ENCODE results near the gene SLC27A4. TPM values are rescaled to one million over a fixed set of nuclear protein-coding genes. Genes with fewer than 3 reads are reported as not detected.

SLC27A4 gene
- total and polyA plus RNA-seq, 10 of the 15 experiments (the other 5 are each of a cell fraction or from before 2014, with no cell fraction given), result 0.13 to 14.0 (median 7.6) TPM

- CTCF ChIA-PET, result interaction anchor here (0.9 kb wide), 1 partner anchor 10 kb away, joined by 5 read pairs; no protein-coding TSS in a partner anchor
- TF ChIP-seq FOXK2 (IDR thresholded peaks at IDR 0.05) (no peak), ESRRA (IDR thresholded peaks at IDR 0.05; ENCODE audit: low read length) (no peak), ZBTB33 (IDR thresholded peaks at IDR 0.05) (0 out of 2 replicates have a peak, but pooled peaks have one; percentile 34), CTCF (IDR thresholded peaks at IDR 0.05 in 2 of 3, conservative IDR thresholded peaks at IDR 0.05 in 1 of 3; ENCODE audit: control insufficient read depth in 2 of 3, extremely low read depth in 1 of 3, insufficient read depth in 1 of 3, low read depth in 3 of 3, low read length in 3 of 3) (0 out of 6 replicates have a peak, but pooled peaks of 1 of the 3 experiments have one; percentile 10)
- in situ Hi-C loops (cut with MboI), result no loop called here
- SMC1A ChIA-PET (ENCODE audit: uncharacterized antibody, unreplicated experiment), result interaction anchor here (0.9 kb wide), 2 partner anchors 14 to 48 kb away, joined by 3 read pairs; no protein-coding TSS in a partner anchor
- H3K9me3 ChIP-seq (replicated peaks; ENCODE audit: control insufficient read depth, insufficient read depth, low read length), result no peaks in the 10 kb centered on the region
- H3K27ac ChIP-seq (ENCODE audit: control insufficient read depth, insufficient read depth), result no peak overlapping the region
- H2AFZ ChIP-seq (ENCODE audit: control insufficient read depth, low read depth, low read length), result no peak overlapping the region
- WGBS (ENCODE audit: insufficient coverage, insufficient replicate concordance, low lambda C conversion rate, missing lambda C conversion rate), result 20% methylated on average over 6 of the region's 6 CpGs
- DNase-seq (ENCODE audit: low read depth, low spot score), result no peak
- no peak for FAIRE-seq
- BruUV-seq (replicated peaks), result no TSS peak
- no peaks in the 10 kb centered on the region for H4K20me1 ChIP-seq (ENCODE audit: control insufficient read depth, insufficient read depth)
- intact Hi-C loops (cut with micrococcal nuclease; ENCODE audit: unreplicated experiment), result loop anchor here (5.0 kb wide), 1 partner anchor 48 kb away; no protein-coding TSS in a partner anchor
- H3K4me2 ChIP-seq (ENCODE audit: control insufficient read depth, insufficient read depth), result no peak overlapping the region
- RAD21 ChIA-PET (ENCODE audit: unreplicated experiment), result interaction anchor here (1.0 to 1.3 kb wide), 3 partner anchors 10 to 48 kb away, joined by 3 to 5 read pairs (median 4); partner anchors contain the start of gene CERCAM
- peaks cover 1 to 2% of the 10 kb centered on the region in 2 experiments; a peak in 3 of 4 replicates for H3K27me3 ChIP-seq (replicated peaks in 1 of 2; ENCODE audit: control insufficient read depth in 2 of 2, insufficient read depth in 2 of 2, low read length in 1 of 2)
- POLR2A ChIA-PET, result interaction anchor here (1.2 kb wide), 1 partner anchor 9 kb away, joined by 3 read pairs; no protein-coding TSS in a partner anchor
- no peaks in the 10 kb centered on the region for H3K4me1 ChIP-seq (ENCODE audit: control insufficient read depth, insufficient read depth, low read length)
- no peaks in the 10 kb centered on the region for H3K36me3 ChIP-seq (ENCODE audit: control insufficient read depth in 2 of 2, insufficient read depth in 2 of 2, low read length in 1 of 2)
- ATAC-seq, result no peak
- no peaks in the 10 kb centered on the region for H3K79me2 ChIP-seq (ENCODE audit: control insufficient read depth, insufficient read depth, low read length)
- H3K9ac ChIP-seq (ENCODE audit: control insufficient read depth, insufficient read depth, low read length), result no peak overlapping the region
- no peak overlapping the region for H3K4me3 ChIP-seq
Observed at GRCh38 chr9:128409978-128410377, 69.7 kb downstream of the SLC27A4 start.

MicroRNAs within 50 kb of the gene (microRNA counts, 767-probe panel; counts per million panel counts)
- microRNA hsa-miR-219-2-3p, result 55.3 counts per million

Small RNA genes within 50 kb of the gene (microRNA-seq; reads per million reads assigned to microRNA genes)
- not detected for gene MIR219B

Other genes with a start within 250 kb of the SLC27A4 start
Only the 7 nearest of the 14 such genes appear.
- 20.2 and 20.7 TPM in 2 replicates for gene GOLGA2, start 64.5 kb upstream of the SLC27A4 start, total RNA-seq (2014; rRNA removed)
- 18.3 and 19.2 TPM in 2 replicates for gene GOLGA2, start 64.5 kb upstream of the SLC27A4 start, total RNA-seq (2014; rRNA removed; fragmentation: Illumina TruSeq; extraction: Trizol)
- gene GOLGA2, start 64.5 kb upstream of the SLC27A4 start, total RNA-seq (2021), result 27.2 and 32.6 TPM in 2 replicates
- 17.9 and 25.2 TPM in 2 replicates for gene GOLGA2, start 64.5 kb upstream of the SLC27A4 start, polyA plus RNA-seq (2011; rRNA removed)
- gene GOLGA2, start 64.5 kb upstream of the SLC27A4 start, polyA plus RNA-seq (2014; fragmentation: Illumina TruSeq; extraction: Trizol), result 28.0 and 31.4 TPM in 2 replicates
- gene GOLGA2, start 64.5 kb upstream of the SLC27A4 start, polyA plus RNA-seq (2014; fragmentation: Nextera tagmentation; extraction: Ambion mirVana), result 1 to 10 TPM; 5.9 to 8.0 TPM
- 29.1 and 34.8 TPM in 2 replicates for gene GOLGA2, start 64.5 kb upstream of the SLC27A4 start, polyA plus RNA-seq (2014; rRNA removed)
- 10 to 100 TPM in 1 of 2 experiments, 1 to 10 TPM in 1; 9.3 to 11.5 TPM for gene GOLGA2, start 64.5 kb upstream of the SLC27A4 start, polyA plus RNA-seq (2016; fragmentation: Nextera tagmentation; extraction: Ambion mirVana)
- 16.9 and 21.9 TPM in 2 replicates for gene SWI5, start 64.3 kb upstream of the SLC27A4 start, total RNA-seq (2014; rRNA removed)
- gene SWI5, start 64.3 kb upstream of the SLC27A4 start, total RNA-seq (2014; rRNA removed; fragmentation: Illumina TruSeq; extraction: Trizol), result 15.2 and 16.8 TPM in 2 replicates
- gene SWI5, start 64.3 kb upstream of the SLC27A4 start, total RNA-seq (2021), result 13.3 and 15.9 TPM in 2 replicates
- gene SWI5, start 64.3 kb upstream of the SLC27A4 start, polyA plus RNA-seq (2011; rRNA removed), result 18.3 and 22.4 TPM in 2 replicates
- gene SWI5, start 64.3 kb upstream of the SLC27A4 start, polyA plus RNA-seq (2014; fragmentation: Illumina TruSeq; extraction: Trizol), result 14.2 and 15.8 TPM in 2 replicates
- 10 to 100 TPM; 14.8 to 19.3 TPM for gene SWI5, start 64.3 kb upstream of the SLC27A4 start, polyA plus RNA-seq (2014; fragmentation: Nextera tagmentation; extraction: Ambion mirVana)
- 22.0 and 23.9 TPM in 2 replicates for gene SWI5, start 64.3 kb upstream of the SLC27A4 start, polyA plus RNA-seq (2014; rRNA removed)
- gene SWI5, start 64.3 kb upstream of the SLC27A4 start, polyA plus RNA-seq (2016; fragmentation: Nextera tagmentation; extraction: Ambion mirVana), result 10 to 100 TPM; 31.4 to 36.2 TPM
- gene TRUB2, start 18.1 kb upstream of the SLC27A4 start, total RNA-seq (2014; rRNA removed), result 38.5 and 38.9 TPM in 2 replicates
- gene TRUB2, start 18.1 kb upstream of the SLC27A4 start, total RNA-seq (2014; rRNA removed; fragmentation: Illumina TruSeq; extraction: Trizol), result 26.5 and 27.6 TPM in 2 replicates
- 43.2 TPM in 2 replicates for gene TRUB2, start 18.1 kb upstream of the SLC27A4 start, total RNA-seq (2021)
- 20.4 and 32.4 TPM in 2 replicates for gene TRUB2, start 18.1 kb upstream of the SLC27A4 start, polyA plus RNA-seq (2011; rRNA removed)
- 25.5 and 40.5 TPM in 2 replicates for gene TRUB2, start 18.1 kb upstream of the SLC27A4 start, polyA plus RNA-seq (2014; fragmentation: Illumina TruSeq; extraction: Trizol)
- gene TRUB2, start 18.1 kb upstream of the SLC27A4 start, polyA plus RNA-seq (2014; fragmentation: Nextera tagmentation; extraction: Ambion mirVana), result 1 to 10 TPM; 2.8 to 5.5 TPM
- gene TRUB2, start 18.1 kb upstream of the SLC27A4 start, polyA plus RNA-seq (2014; rRNA removed), result 35.4 and 38.8 TPM in 2 replicates
- 10 to 100 TPM; 64.9 to 70.5 TPM for gene TRUB2, start 18.1 kb upstream of the SLC27A4 start, polyA plus RNA-seq (2016; fragmentation: Nextera tagmentation; extraction: Ambion mirVana)
- 57.6 and 64.1 TPM in 2 replicates for gene COQ4, start 17.7 kb upstream of the SLC27A4 start, total RNA-seq (2014; rRNA removed)
- gene COQ4, start 17.7 kb upstream of the SLC27A4 start, total RNA-seq (2014; rRNA removed; fragmentation: Illumina TruSeq; extraction: Trizol), result 22.7 and 23.7 TPM in 2 replicates
- 39.3 and 39.4 TPM in 2 replicates for gene COQ4, start 17.7 kb upstream of the SLC27A4 start, total RNA-seq (2021)
- gene COQ4, start 17.7 kb upstream of the SLC27A4 start, polyA plus RNA-seq (2011; rRNA removed), result 23.7 and 37.9 TPM in 2 replicates
- gene COQ4, start 17.7 kb upstream of the SLC27A4 start, polyA plus RNA-seq (2014; fragmentation: Illumina TruSeq; extraction: Trizol), result 12.4 and 23.9 TPM in 2 replicates
- gene COQ4, start 17.7 kb upstream of the SLC27A4 start, polyA plus RNA-seq (2014; fragmentation: Nextera tagmentation; extraction: Ambion mirVana), result 1 to 10 TPM; 3.8 to 9.1 TPM
- gene COQ4, start 17.7 kb upstream of the SLC27A4 start, polyA plus RNA-seq (2014; rRNA removed), result 61.6 and 62.2 TPM in 2 replicates
- gene COQ4, start 17.7 kb upstream of the SLC27A4 start, polyA plus RNA-seq (2016; fragmentation: Nextera tagmentation; extraction: Ambion mirVana), result 10 to 100 TPM; 60.5 to 61.1 TPM
- gene URM1, start 30.8 kb downstream of the SLC27A4 start, total RNA-seq (2014; rRNA removed), result 55.9 and 62.0 TPM in 2 replicates
- gene URM1, start 30.8 kb downstream of the SLC27A4 start, total RNA-seq (2014; rRNA removed; fragmentation: Illumina TruSeq; extraction: Trizol), result 27.8 and 31.4 TPM in 2 replicates
- gene URM1, start 30.8 kb downstream of the SLC27A4 start, total RNA-seq (2021), result 75.3 and 77.7 TPM in 2 replicates
- gene URM1, start 30.8 kb downstream of the SLC27A4 start, polyA plus RNA-seq (2011; rRNA removed), result 31.2 and 54.5 TPM in 2 replicates
- gene URM1, start 30.8 kb downstream of the SLC27A4 start, polyA plus RNA-seq (2014; fragmentation: Illumina TruSeq; extraction: Trizol), result 30.4 and 72.5 TPM in 2 replicates
- gene URM1, start 30.8 kb downstream of the SLC27A4 start, polyA plus RNA-seq (2014; fragmentation: Nextera tagmentation; extraction: Ambion mirVana), result 10 to 100 TPM in 1 of 2 experiments, 1 to 10 TPM in 1; 7.9 to 14.1 TPM
- gene URM1, start 30.8 kb downstream of the SLC27A4 start, polyA plus RNA-seq (2014; rRNA removed), result 75.8 and 76.2 TPM in 2 replicates
- 10 to 100 TPM; 65.3 to 68.7 TPM for gene URM1, start 30.8 kb downstream of the SLC27A4 start, polyA plus RNA-seq (2016; fragmentation: Nextera tagmentation; extraction: Ambion mirVana)
- 0.87 and 0.96 TPM in 2 replicates for gene CERCAM, start 80.3 kb downstream of the SLC27A4 start, total RNA-seq (2014; rRNA removed)
- 0.31 and 0.46 TPM in 2 replicates for gene CERCAM, start 80.3 kb downstream of the SLC27A4 start, total RNA-seq (2014; rRNA removed; fragmentation: Illumina TruSeq; extraction: Trizol)
- 1.2 TPM in 2 replicates for gene CERCAM, start 80.3 kb downstream of the SLC27A4 start, total RNA-seq (2021)
- 3.2 and 6.7 TPM in 2 replicates for gene CERCAM, start 80.3 kb downstream of the SLC27A4 start, polyA plus RNA-seq (2011; rRNA removed)
- gene CERCAM, start 80.3 kb downstream of the SLC27A4 start, polyA plus RNA-seq (2014; fragmentation: Illumina TruSeq; extraction: Trizol), result 0.13 and 0.34 TPM in 2 replicates
- under 1 TPM; 0.05 TPM for gene CERCAM, start 80.3 kb downstream of the SLC27A4 start, polyA plus RNA-seq (2014; fragmentation: Nextera tagmentation; extraction: Ambion mirVana)
- 1.1 and 1.5 TPM in 2 replicates for gene CERCAM, start 80.3 kb downstream of the SLC27A4 start, polyA plus RNA-seq (2014; rRNA removed)
- gene CERCAM, start 80.3 kb downstream of the SLC27A4 start, polyA plus RNA-seq (2016; fragmentation: Nextera tagmentation; extraction: Ambion mirVana), result 1 to 10 TPM in 1 of 2 experiments, under 1 TPM in 1; 0.45 to 1.1 TPM
- gene ODF2, start 115.5 kb downstream of the SLC27A4 start, total RNA-seq (2014; rRNA removed), result 36.7 and 38.4 TPM in 2 replicates
- gene ODF2, start 115.5 kb downstream of the SLC27A4 start, total RNA-seq (2014; rRNA removed; fragmentation: Illumina TruSeq; extraction: Trizol), result 36.2 and 38.6 TPM in 2 replicates
- 38.4 and 42.3 TPM in 2 replicates for gene ODF2, start 115.5 kb downstream of the SLC27A4 start, total RNA-seq (2021)
- 14.4 and 22.0 TPM in 2 replicates for gene ODF2, start 115.5 kb downstream of the SLC27A4 start, polyA plus RNA-seq (2011; rRNA removed)
- 40.6 and 46.0 TPM in 2 replicates for gene ODF2, start 115.5 kb downstream of the SLC27A4 start, polyA plus RNA-seq (2014; fragmentation: Illumina TruSeq; extraction: Trizol)
- gene ODF2, start 115.5 kb downstream of the SLC27A4 start, polyA plus RNA-seq (2014; fragmentation: Nextera tagmentation; extraction: Ambion mirVana), result 10 to 100 TPM in 1 of 2 experiments, 1 to 10 TPM in 1; 8.7 to 14.3 TPM
- 26.2 and 29.2 TPM in 2 replicates for gene ODF2, start 115.5 kb downstream of the SLC27A4 start, polyA plus RNA-seq (2014; rRNA removed)
- 10 to 100 TPM; 55.6 to 65.1 TPM for gene ODF2, start 115.5 kb downstream of the SLC27A4 start, polyA plus RNA-seq (2016; fragmentation: Nextera tagmentation; extraction: Ambion mirVana)

Measured in GM12878 (cell line).